Measurements from ENCODE around the gene PIP4K2C. TPM values are rescaled to one million over a fixed set of nuclear protein-coding genes. Genes with fewer than 3 reads are reported as not detected.
"Not testable (repeated sequence)": the region's sequence is repeated elsewhere in the genome, so short reads cannot be mapped to it uniquely, and the experiment has no call there.

PIP4K2C gene
- total RNA-seq, 1 experiment from 2014 or later: 39.2 TPM

DNA sequence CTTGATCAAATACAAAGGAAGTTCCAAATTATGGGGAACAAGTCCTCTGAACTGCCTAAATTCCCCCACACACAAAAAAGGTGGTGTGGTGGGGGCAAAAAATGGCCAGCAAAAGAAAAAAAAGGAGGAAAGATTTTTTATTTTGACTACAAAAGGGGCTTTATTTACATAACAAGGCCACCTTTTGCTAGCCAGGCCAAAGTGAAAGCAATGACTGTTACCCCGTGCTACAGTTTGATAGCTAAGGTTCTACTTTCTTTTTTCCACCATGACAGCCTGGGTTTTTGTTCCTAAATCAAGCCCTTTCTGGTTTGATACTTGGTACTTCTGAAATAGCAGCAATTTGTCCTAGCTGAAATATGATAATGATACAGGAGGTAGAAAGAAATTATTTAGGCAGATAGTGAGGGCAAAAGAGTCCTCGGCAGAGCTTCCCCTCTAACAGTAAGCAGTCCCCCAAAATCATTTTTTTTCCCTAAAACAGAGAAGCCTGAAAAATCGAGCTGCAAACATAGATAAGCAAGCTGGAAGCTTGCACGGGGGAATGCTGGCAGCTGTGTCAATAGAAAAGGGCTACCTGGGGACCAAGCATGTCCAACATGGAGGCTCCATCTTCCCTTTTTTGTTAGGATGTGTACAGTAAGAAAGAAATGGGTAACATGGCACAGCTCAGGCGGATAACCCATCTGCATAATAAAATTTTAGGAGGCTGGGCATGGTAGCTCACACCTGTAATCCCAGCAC is 50.9 kb downstream of the PIP4K2C start:
- DNase-seq (ENCODE audit: low read depth): no peak
- in situ Hi-C loops (cut with HindIII; ENCODE audit: low pct_unique_long_range_greater_than_20kb, low sequenced_read_pairs): no loop called here

DNA sequence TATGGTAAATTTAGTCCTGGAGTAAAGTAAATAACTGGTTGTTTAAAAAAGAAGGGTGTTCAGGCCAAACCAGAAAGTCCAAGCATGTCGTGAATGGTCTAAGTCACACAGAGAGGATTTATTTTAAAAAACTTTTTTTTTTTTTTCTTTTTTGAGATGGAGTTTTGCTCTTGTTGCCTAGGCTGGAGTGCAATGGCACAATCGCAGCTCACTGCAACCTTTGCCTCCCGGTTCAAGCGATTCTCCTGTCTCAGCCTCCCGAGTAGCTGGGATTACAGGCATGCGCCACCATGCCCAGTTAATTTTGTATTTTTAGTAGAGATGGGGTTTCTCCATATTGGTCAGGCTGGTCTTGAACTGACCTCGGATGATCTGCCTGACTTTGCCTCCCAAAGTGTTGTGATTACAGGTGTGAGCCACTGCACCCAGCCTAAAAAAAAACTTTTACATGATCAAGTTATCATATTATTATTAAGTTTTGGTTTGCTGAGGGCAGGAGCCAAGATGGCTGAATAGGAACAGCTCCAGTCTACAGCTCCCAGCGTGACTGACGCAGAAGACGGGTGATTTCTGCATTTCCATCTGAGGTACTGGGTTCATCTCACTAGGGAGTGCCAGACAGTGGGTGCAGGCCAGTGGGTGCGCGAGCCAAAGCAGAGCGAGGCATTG is 55.1 kb downstream of the PIP4K2C start:
- DNase-seq (ENCODE audit: low read depth); in situ Hi-C loops (cut with HindIII; ENCODE audit: low pct_unique_long_range_greater_than_20kb, low sequenced_read_pairs): not testable (repeated sequence)

DNA sequence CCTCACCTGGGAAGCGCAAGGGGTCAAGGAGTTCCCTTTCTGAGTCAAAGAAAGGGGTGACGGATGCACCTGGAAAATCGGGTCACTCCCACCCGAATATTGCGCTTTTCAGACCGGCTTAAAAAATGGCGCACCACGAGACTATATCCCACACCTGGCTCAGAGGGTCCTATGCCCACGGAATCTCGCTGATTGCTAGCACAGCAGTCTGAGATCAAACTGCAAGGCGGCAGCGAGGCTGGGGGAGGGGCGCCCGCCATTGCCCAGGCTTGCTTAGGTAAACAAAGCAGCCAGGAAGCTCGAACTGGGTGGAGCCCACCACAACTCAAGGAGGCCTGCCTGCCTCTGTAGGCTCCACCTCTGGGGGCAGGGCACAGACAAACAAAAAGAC is 55.7 kb downstream of the PIP4K2C start:
- in situ Hi-C loops (cut with HindIII; ENCODE audit: low pct_unique_long_range_greater_than_20kb, low sequenced_read_pairs); DNase-seq (ENCODE audit: low read depth): not testable (repeated sequence)

Other genes starting within 250 kb of the PIP4K2C start
- 22.8 and 27.5 TPM in 2 replicates for gene R3HDM2, start 160.1 kb upstream of the PIP4K2C start, total RNA-seq (2014; rRNA removed; shearing (Covaris generic); ENCODE audit: low replicate concordance)
- gene INHBC, start 156.4 kb upstream of the PIP4K2C start, total RNA-seq (2014; rRNA removed; shearing (Covaris generic); ENCODE audit: low replicate concordance): not detected in 2 replicates
- gene INHBE, start 135.9 kb upstream of the PIP4K2C start, total RNA-seq (2014; rRNA removed; shearing (Covaris generic); ENCODE audit: low replicate concordance): not detected in 2 replicates
- gene GLI1, start 131.4 kb upstream of the PIP4K2C start, total RNA-seq (2014; rRNA removed; shearing (Covaris generic); ENCODE audit: low replicate concordance): 0.57 and 1.8 TPM in 2 replicates
- not detected in 2 replicates for gene ARHGAP9, start 111.3 kb upstream of the PIP4K2C start, total RNA-seq (2014; rRNA removed; shearing (Covaris generic); ENCODE audit: low replicate concordance)
- 285 and 315 TPM in 2 replicates for gene MARS1, start 103.1 kb upstream of the PIP4K2C start, total RNA-seq (2014; rRNA removed; shearing (Covaris generic); ENCODE audit: low replicate concordance)
- 19.6 and 64.7 TPM in 2 replicates for gene DDIT3, start 70.7 kb upstream of the PIP4K2C start, total RNA-seq (2014; rRNA removed; shearing (Covaris generic); ENCODE audit: low replicate concordance)
- 4.3 and 8.3 TPM in 2 replicates for gene MBD6, start 68.4 kb upstream of the PIP4K2C start, total RNA-seq (2014; rRNA removed; shearing (Covaris generic); ENCODE audit: low replicate concordance)
- 358 and 362 TPM in 2 replicates for gene DCTN2, start 44.0 kb upstream of the PIP4K2C start, total RNA-seq (2014; rRNA removed; shearing (Covaris generic); ENCODE audit: low replicate concordance)
- not detected in 2 replicates for gene KIF5A, start 41.1 kb upstream of the PIP4K2C start, total RNA-seq (2014; rRNA removed; shearing (Covaris generic); ENCODE audit: low replicate concordance)
- 9.6 and 14.4 TPM in 2 replicates for gene DTX3, start 13.6 kb downstream of the PIP4K2C start, total RNA-seq (2014; rRNA removed; shearing (Covaris generic); ENCODE audit: low replicate concordance)
- 43.3 and 58.6 TPM in 2 replicates for gene ARHGEF25, start 20.2 kb downstream of the PIP4K2C start, total RNA-seq (2014; rRNA removed; shearing (Covaris generic); ENCODE audit: low replicate concordance)
- gene B4GALNT1, start 42.0 kb downstream of the PIP4K2C start, total RNA-seq (2014; rRNA removed; shearing (Covaris generic); ENCODE audit: low replicate concordance): 64.3 and 66.6 TPM in 2 replicates
- 185 and 187 TPM in 2 replicates for gene OS9, start 102.9 kb downstream of the PIP4K2C start, total RNA-seq (2014; rRNA removed; shearing (Covaris generic); ENCODE audit: low replicate concordance)
- 0.46 and 1.1 TPM in 2 replicates for gene AGAP2, start 147.6 kb downstream of the PIP4K2C start, total RNA-seq (2014; rRNA removed; shearing (Covaris generic); ENCODE audit: low replicate concordance)
- 103 and 136 TPM in 2 replicates for gene TSPAN31, start 153.8 kb downstream of the PIP4K2C start, total RNA-seq (2014; rRNA removed; shearing (Covaris generic); ENCODE audit: low replicate concordance)
- 463 and 654 TPM in 2 replicates for gene CDK4, start 161.1 kb downstream of the PIP4K2C start, total RNA-seq (2014; rRNA removed; shearing (Covaris generic); ENCODE audit: low replicate concordance)
- gene MARCHF9, start 163.9 kb downstream of the PIP4K2C start, total RNA-seq (2014; rRNA removed; shearing (Covaris generic); ENCODE audit: low replicate concordance): 8.0 and 16.6 TPM in 2 replicates
- 0.07 and 0.46 TPM in 2 replicates for gene CYP27B1, start 175.9 kb downstream of the PIP4K2C start, total RNA-seq (2014; rRNA removed; shearing (Covaris generic); ENCODE audit: low replicate concordance)
- gene METTL1, start 180.9 kb downstream of the PIP4K2C start, total RNA-seq (2014; rRNA removed; shearing (Covaris generic); ENCODE audit: low replicate concordance): 30.4 and 118 TPM in 2 replicates
- gene EEF1AKMT3, start 181.4 kb downstream of the PIP4K2C start, total RNA-seq (2014; rRNA removed; shearing (Covaris generic); ENCODE audit: low replicate concordance): 10.5 and 12.6 TPM in 2 replicates
- 25.5 and 49.0 TPM in 2 replicates for gene TSFM, start 191.6 kb downstream of the PIP4K2C start, total RNA-seq (2014; rRNA removed; shearing (Covaris generic); ENCODE audit: low replicate concordance)
- gene AVIL, start 227.5 kb downstream of the PIP4K2C start, total RNA-seq (2014; rRNA removed; shearing (Covaris generic); ENCODE audit: low replicate concordance): not detected in 2 replicates